Measurements from ENCODE around the gene SPIRE2. TPM values are rescaled to one million over a fixed set of nuclear protein-coding genes. Genes with fewer than 3 reads are reported as not detected.

The SPIRE2 gene
- total and polyA plus RNA-seq, 7 donors, result 0.82 to 44.0 (median 5.3) TPM

GRCh38 chr16:89895482-89896250, 67.4 kb downstream of the SPIRE2 start:
- peaks cover 0 to 4% (median 0%) of the 10 kb centered on the region in 4 donors for H3K4me1 ChIP-seq
- intact Hi-C loops (cut with DNase I), result no loop called here
- no peak overlapping the region for H3K27ac ChIP-seq
- no peak overlapping the region for H3K4me3 ChIP-seq
- peaks cover 58 to 100% (median 89%) of the 10 kb centered on the region in 4 donors for H3K36me3 ChIP-seq
- DNase-seq, result no peak
- no peaks in the 10 kb centered on the region for H3K27me3 ChIP-seq
- peak in 1 of 4 donors; percentile 17 for TF ChIP-seq POLR2AphosphoS5 (IDR thresholded peaks at IDR 0.05)
- no peak for TF ChIP-seq EP300 (IDR thresholded peaks at IDR 0.05)
- no peak for TF ChIP-seq POLR2A (IDR thresholded peaks at IDR 0.05)
- no peak for TF ChIP-seq CTCF (IDR thresholded peaks at IDR 0.05)
- H3K9me3 ChIP-seq, result no peaks in the 10 kb centered on the region
- 91 to 94% methylated on average over 26 of the region's 26 CpGs for WGBS, 2 donors

GRCh38 chr16:89897204-89897603, 68.9 kb downstream of the SPIRE2 start:
- no peaks in the 10 kb centered on the region for H3K9me3 ChIP-seq
- H3K36me3 ChIP-seq, result peaks cover 54 to 91% (median 80%) of the 10 kb centered on the region in 4 donors
- no peak overlapping the region for H3K27ac ChIP-seq
- TF ChIP-seq CTCF (IDR thresholded peaks at IDR 0.05) (no peak), EP300 (IDR thresholded peaks at IDR 0.05) (no peak), POLR2AphosphoS5 (IDR thresholded peaks at IDR 0.05) (no peak), POLR2A (IDR thresholded peaks at IDR 0.05) (no peak)
- no peaks in the 10 kb centered on the region for H3K4me1 ChIP-seq
- WGBS, 2 donors, result 97 to 98% methylated on average over 11 of the region's 11 CpGs
- H3K4me3 ChIP-seq, result no peak overlapping the region
- no peak for DNase-seq
- no peaks in the 10 kb centered on the region for H3K27me3 ChIP-seq
- intact Hi-C loops (cut with DNase I), result no loop called here

GRCh38 chr16:89898201-89898967, 70.1 kb downstream of the SPIRE2 start:
- WGBS, 2 donors, result 95 to 97% methylated on average over 36 of the region's 36 CpGs
- intact Hi-C loops (cut with DNase I), result no loop called here
- TF ChIP-seq CTCF (IDR thresholded peaks at IDR 0.05) (no peak), EP300 (IDR thresholded peaks at IDR 0.05) (no peak), POLR2A (IDR thresholded peaks at IDR 0.05) (no peak), POLR2AphosphoS5 (IDR thresholded peaks at IDR 0.05) (no peak)
- H3K9me3 ChIP-seq, result no peaks in the 10 kb centered on the region
- no peak overlapping the region for H3K4me3 ChIP-seq
- no peak overlapping the region for H3K27ac ChIP-seq
- no peaks in the 10 kb centered on the region for H3K4me1 ChIP-seq
- H3K36me3 ChIP-seq, result peaks cover 43 to 88% (median 75%) of the 10 kb centered on the region in 4 donors
- DNase-seq, result peak; percentile 56
- no peaks in the 10 kb centered on the region for H3K27me3 ChIP-seq

- no peaks in the 10 kb centered on the region for H3K9me3 ChIP-seq
- no peak overlapping the region for H3K4me3 ChIP-seq
- intact Hi-C loops (cut with DNase I), result no loop called here
- 95% methylated on average over 20 of the region's 20 CpGs for WGBS, 2 donors
- H3K4me1 ChIP-seq, result no peaks in the 10 kb centered on the region
- peaks cover 48 to 88% (median 73%) of the 10 kb centered on the region in 4 donors for H3K36me3 ChIP-seq
- TF ChIP-seq CTCF (IDR thresholded peaks at IDR 0.05) (no peak), POLR2AphosphoS5 (IDR thresholded peaks at IDR 0.05) (no peak), POLR2A (IDR thresholded peaks at IDR 0.05) (no peak), EP300 (IDR thresholded peaks at IDR 0.05) (no peak)
- no peak overlapping the region for H3K27ac ChIP-seq
- DNase-seq, result no peak
- H3K27me3 ChIP-seq, result no peaks in the 10 kb centered on the region
Observed at GRCh38 chr16:89899879-89900481, 71.7 kb downstream of the SPIRE2 start.

Measured in sigmoid colon (tissue), 7 donors.